Activated B cell treated with CpG ODN at 0.5 μM for 24 hours (primary cell): ENCODE results near the gene TPM4. TPM values are rescaled to one million over a fixed set of nuclear protein-coding genes. Genes with fewer than 3 reads are reported as not detected.

Experiments used
- ATAC-seq: fragments of 200-7000 bp; cut with Tn5 transposase; one replicate; pipeline ENCODE4 v1.10.0; 2021; ENCODE audit warnings: low read depth, mild to moderate bottlenecking, moderate library complexity
- CTCF ChIA-PET: fragments of 350-600 bp; sonication (Branson Sonifier 250); formaldehyde crosslinking; loops from one replicate; lab custom pipeline; 2021; ENCODE audit warnings: antibody characterized with exemption; lab: Charles Lee
- POLR2A ChIA-PET: fragments of 350-600 bp; sonication (Branson Sonifier 250); formaldehyde crosslinking; loops from one replicate; lab custom pipeline; 2021; ENCODE audit warnings: antibody characterized with exemption; lab: Charles Lee
- DNase-seq: peaks from one replicate; pipeline ENCODE4 v3.0.0; 2022
- H3K27ac Mint-ChIP-seq: one replicate; pipeline ENCODE4 v1.8.0; 2020; ENCODE audit warnings: mixed read lengths
- H3K27me3 Mint-ChIP-seq: one replicate; pipeline ENCODE4 v1.8.0; 2021; ENCODE audit warnings: mixed read lengths
- H3K36me3 Mint-ChIP-seq: one replicate; pipeline ENCODE4 v1.8.0; 2021; ENCODE audit warnings: low read depth, mixed read lengths
- H3K4me1 Mint-ChIP-seq: one replicate; pipeline ENCODE4 v1.8.0; 2021; ENCODE audit warnings: mixed read lengths
- H3K4me3 Mint-ChIP-seq: one replicate; pipeline ENCODE4 v1.8.0; 2020; ENCODE audit warnings: mild to moderate bottlenecking, mixed read lengths
- H3K9me3 Mint-ChIP-seq: one replicate; pipeline ENCODE4 v1.8.0; 2020; ENCODE audit warnings: mixed read lengths
- CTCF ChIP-seq: fragments of 200-600 bp; IDR thresholded peaks from one replicate; pipeline ENCODE4 v1.8.0; 2022; ENCODE audit warnings: antibody characterized with exemption, mild to moderate bottlenecking
- intact Hi-C: fragments of 100-400 bp; cut with micrococcal nuclease; formaldehyde crosslinking; loops from one replicate; pipeline ENCODE4 v1.15.1; 2024
- total RNA-seq: library from RNA; stranded (reverse); gene quantifications from 2 replicates; pipeline ENCODE4 v1.2.3, GENCODE V29; 2022

TPM4 gene
- total RNA-seq, 1 donor from 2014 or later: 257 TPM

DNA sequence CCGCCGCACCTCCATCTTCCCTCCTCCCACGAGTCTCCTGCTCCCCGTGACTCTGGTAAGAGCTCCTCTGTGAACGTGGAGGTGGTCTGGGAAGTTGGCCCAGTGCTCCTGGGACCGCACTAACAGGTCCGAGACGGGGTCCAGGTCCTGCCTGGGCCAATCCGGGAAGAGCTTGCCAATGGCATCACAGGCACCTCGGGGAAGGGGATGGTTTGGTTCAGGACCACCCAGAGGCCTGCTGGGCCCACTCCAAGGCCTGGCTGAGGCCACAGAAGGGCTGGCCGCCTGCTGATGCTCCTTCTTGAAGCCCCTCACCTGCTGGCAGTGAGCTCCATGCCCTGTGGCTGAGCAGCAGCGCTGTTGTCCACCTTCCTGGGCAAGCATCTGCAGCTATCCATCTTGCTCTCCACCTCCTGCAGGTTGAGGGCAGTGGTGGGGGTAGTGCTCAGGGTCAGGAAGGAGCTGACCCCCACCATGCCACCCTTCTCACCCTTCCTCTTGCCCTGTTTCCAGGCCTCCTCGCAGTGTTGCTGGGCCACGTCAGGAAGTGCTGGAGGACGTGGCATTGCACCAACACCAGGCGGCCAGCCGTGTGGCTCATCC, 41.2 kb upstream of the TPM4 start:
- no peak for DNase-seq
- H3K4me1 Mint-ChIP-seq: no peaks in the 10 kb centered on the region

DNA sequence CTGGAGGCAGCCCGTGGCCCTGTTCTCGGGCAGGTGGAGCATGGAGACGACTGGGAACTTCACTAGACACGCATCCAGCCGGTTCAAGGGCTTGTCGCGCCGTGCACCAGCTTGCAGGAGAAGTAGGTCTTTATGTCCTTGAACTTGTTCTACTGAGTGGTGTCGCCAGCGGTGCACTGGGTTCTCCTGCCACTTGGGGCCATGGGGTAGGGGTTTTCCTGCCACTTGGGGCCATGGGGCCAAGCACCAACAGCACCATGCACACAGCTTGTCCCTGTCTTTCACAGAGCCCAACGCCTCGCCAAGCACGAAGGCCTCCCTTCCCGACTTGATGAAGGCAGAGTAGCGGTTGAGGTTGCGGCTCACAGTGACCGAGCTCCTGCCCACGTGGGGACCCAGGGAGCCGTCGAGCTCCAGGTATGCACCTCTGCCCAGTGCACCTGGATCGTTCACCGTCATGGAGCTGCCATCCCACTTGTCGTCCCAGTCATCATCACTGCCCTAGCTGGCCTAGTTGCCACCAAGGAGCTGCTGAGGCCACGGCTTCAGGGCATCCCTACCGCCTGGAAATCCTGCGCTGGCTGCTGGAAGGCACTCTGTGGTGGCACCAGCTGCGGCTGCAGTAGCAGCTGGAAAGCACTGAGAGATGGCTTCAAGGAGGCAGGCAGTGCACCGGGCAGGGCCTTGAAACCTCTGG, 40.5 kb upstream of the TPM4 start:
- intact Hi-C loops: no loop called here
- ChIA-PET POLR2A (no interaction called here), CTCF (no interaction called here)
- TF ChIP-seq CTCF: no peak
- Mint-ChIP-seq H3K36me3 (no peaks in the 10 kb centered on the region), H3K9me3 (no peaks in the 10 kb centered on the region), H3K4me3 (no peak overlapping the region), H3K27ac (no peak overlapping the region), H3K4me1 (no peaks in the 10 kb centered on the region), H3K27me3 (peaks cover 2% of the 10 kb centered on the region)
- no peak for ATAC-seq
- DNase-seq: no peak

More for the DNA sequence above, 41.2 kb upstream of the TPM4 start:
- H3K4me3 Mint-ChIP-seq: no peak overlapping the region
- H3K27me3 Mint-ChIP-seq: peaks cover 2% of the 10 kb centered on the region
- POLR2A ChIA-PET: no interaction called here
- TF ChIP-seq CTCF: no peak
- CTCF ChIA-PET: no interaction called here
- intact Hi-C loops: no loop called here
- ATAC-seq: no peak
- no peaks in the 10 kb centered on the region for H3K9me3 Mint-ChIP-seq
- no peaks in the 10 kb centered on the region for H3K36me3 Mint-ChIP-seq
- H3K27ac Mint-ChIP-seq: no peak overlapping the region

- POLR2A ChIA-PET: no interaction called here
- Mint-ChIP-seq H3K27ac (no peak overlapping the region), H3K4me1 (peaks cover 3% of the 10 kb centered on the region)
Measured at GRCh38 chr19:16036397-16036925, 39.8 kb upstream of the TPM4 start.

DNA sequence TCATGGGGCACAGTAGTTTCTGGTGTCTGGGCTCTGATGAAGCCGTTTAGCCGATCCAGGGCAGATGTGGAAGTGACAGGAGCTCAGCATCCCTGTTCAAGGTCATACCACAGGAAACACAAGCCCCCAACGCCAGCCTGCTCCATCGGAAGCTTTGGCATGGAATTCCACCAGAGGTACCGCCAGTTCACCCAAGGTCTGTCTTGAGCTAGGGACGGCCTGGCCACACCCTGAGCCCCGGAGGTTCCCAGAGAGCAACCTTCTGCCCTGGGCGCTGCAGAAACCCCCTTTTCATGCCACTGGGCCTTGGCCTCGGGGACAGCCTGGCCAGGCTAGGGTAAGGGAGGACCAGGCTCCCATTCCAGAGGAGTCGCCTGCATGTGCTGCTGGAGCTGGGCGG, 39.4 kb upstream of the TPM4 start:
- Mint-ChIP-seq H3K36me3 (no peaks in the 10 kb centered on the region), H3K27ac (no peak overlapping the region), H3K4me3 (no peak overlapping the region), H3K4me1 (peaks cover 6% of the 10 kb centered on the region), H3K27me3 (peaks cover 2% of the 10 kb centered on the region), H3K9me3 (no peaks in the 10 kb centered on the region)
- DNase-seq: no peak
- no peak for ATAC-seq
- intact Hi-C loops: no loop called here
- POLR2A ChIA-PET: no interaction called here
- no peak for TF ChIP-seq CTCF
- CTCF ChIA-PET: no interaction called here

More at GRCh38 chr19:16036397-16036925, 39.8 kb upstream of the TPM4 start:
- intact Hi-C loops: no loop called here
- no peaks in the 10 kb centered on the region for H3K36me3 Mint-ChIP-seq
- no peak overlapping the region for H3K4me3 Mint-ChIP-seq
- no peaks in the 10 kb centered on the region for H3K9me3 Mint-ChIP-seq
- CTCF ChIA-PET: no interaction called here
- H3K27me3 Mint-ChIP-seq: peaks cover 2% of the 10 kb centered on the region
- DNase-seq (no peak), ATAC-seq (no peak)
- TF ChIP-seq CTCF: no peak

- H3K27ac Mint-ChIP-seq: no peak overlapping the region
- no peak for ATAC-seq
- ChIA-PET POLR2A (no interaction called here), CTCF (no interaction called here)
- no peak overlapping the region for H3K4me3 Mint-ChIP-seq
- no peak for TF ChIP-seq CTCF
- H3K27me3 Mint-ChIP-seq: peaks cover 2% of the 10 kb centered on the region
- H3K9me3 Mint-ChIP-seq: no peaks in the 10 kb centered on the region
- DNase-seq: no peak
- H3K36me3 Mint-ChIP-seq: no peaks in the 10 kb centered on the region
- intact Hi-C loops: no loop called here
- peaks cover 6% of the 10 kb centered on the region for H3K4me1 Mint-ChIP-seq
Measured at GRCh38 chr19:16037424-16038195, 38.7 kb upstream of the TPM4 start.
